Stomach (tissue), 9 donors: ENCODE measurements around the gene KCNQ4. TPM values are rescaled to one million over a fixed set of nuclear protein-coding genes. Genes with fewer than 3 reads are reported as not detected.
A peak's percentile ranks its signal among the peaks of the same experiment; 100 is the strongest.

Experiments used
- DNase-seq, 2 donors: peaks; one replicate each; pipeline versions ENCODE4 v3.0.0 to v3.0.0-alpha.2; 2013 to 2019
- H3K27ac ChIP-seq, 5 donors: fragments of 200-600 bp in 4 of 5; sonication (generic) in 4 of 5; one replicate each; pipeline ENCODE4 v1.5.1; 2013 to 2019; ENCODE audit warnings: mild to moderate bottlenecking in 1 of 5, moderate library complexity in 1 of 5
- H3K27me3 ChIP-seq, 3 donors: fragments of 200-600 bp; sonication (generic); one replicate each; pipeline ENCODE4 v1.5.1; 2017 to 2019; ENCODE audit warnings: mixed run types in 1 of 3
- H3K36me3 ChIP-seq, 4 donors: fragments of 200-600 bp; sonication (generic); 1 replicate in 3 of 4; 2 replicates in 1 of 4; pipeline ENCODE4 v1.5.1; 2016 to 2019
- H3K4me1 ChIP-seq, 4 donors: fragments of 200-600 bp; sonication (generic); one replicate each; pipeline ENCODE4 v1.5.1; 2016 to 2019
- H3K4me3 ChIP-seq, 4 donors: fragments of 200-600 bp; sonication (generic) in 3 of 4; one replicate each; pipeline ENCODE4 v1.5.1; 2016 to 2019; ENCODE audit warnings: mild to moderate bottlenecking in 1 of 4
- H3K9me3 ChIP-seq, 4 donors: fragments of 200-600 bp; sonication (generic); one replicate each; pipeline ENCODE4 v1.5.1; 2016 to 2019
- EP300 ChIP-seq: sonication (generic); formaldehyde crosslinking; IDR thresholded peaks from one replicate; pipeline ENCODE4 v1.6.1; 2017; ENCODE audit warnings: antibody characterized with exemption
- POLR2A ChIP-seq, 4 donors: fragments of 450-650 bp; IDR thresholded peaks; one replicate each; pipeline ENCODE4 v1.6.1; 2016; ENCODE audit warnings: antibody characterized with exemption in 4 of 4, control low read depth in 2 of 4, mild to moderate bottlenecking in 1 of 4, moderate library complexity in 1 of 4
- POLR2AphosphoS5 ChIP-seq, 3 donors: sonication (generic); formaldehyde crosslinking; IDR thresholded peaks; one replicate each; pipeline ENCODE4 v1.6.1; 2016; ENCODE audit warnings: antibody characterized with exemption in 3 of 3
- WGBS, 5 donors: extraction: QIAGEN DNeasy Blood & Tissue Kit in 3 of 5; methylation state at CpG; one replicate each; pipeline versions ENCODE4 v1.1.5 to v1.1.7; 2013 to 2018; 5-methylcytosine and 5-hydroxymethylcytosine counted together
- intact Hi-C: fragments of 100-400 bp; cut with DNase I; formaldehyde crosslinking; loops from one replicate; pipeline ENCODE4 v1.15.1; 2023; ENCODE audit warnings: low total_unique reads
- polyA plus RNA-seq, 3 donors: library from polyadenylated mRNA; stranded (reverse); fragments of 200-250 nt; gene quantifications; one replicate each; pipeline ENCODE4 v1.2.3, GENCODE V29; 2013
- total RNA-seq, 5 donors: library from RNA; depleted of rRNA; stranded (reverse); fragments of >200 nt; gene quantifications; one replicate each; pipeline versions ENCODE4 v1.1.0 to v1.2.3, GENCODE V29; 2014 to 2016
- TF ChIP-seq, protein P1 (sequence below), 7 experiments: fragments of 450-650 bp in 4 of 7; fragments of 200-600 bp in 3 of 7; sonication (generic) in 3 of 7; IDR thresholded peaks; one replicate each; pipeline ENCODE4 v1.5.1; 2016 to 2019; ENCODE audit warnings: antibody characterized with exemption in 7 of 7, control low read depth in 2 of 7, mild to moderate bottlenecking in 1 of 7
- donor health status: healthy with polysubstance abuse.
- donor health status: Bipolar disorder and iron deficiency.
- donor health status: healthy.

KCNQ4 gene
- total and polyA plus RNA-seq, 8 donors = 0.31 to 7.6 (median 0.58) TPM; not detected in 1

DNA sequence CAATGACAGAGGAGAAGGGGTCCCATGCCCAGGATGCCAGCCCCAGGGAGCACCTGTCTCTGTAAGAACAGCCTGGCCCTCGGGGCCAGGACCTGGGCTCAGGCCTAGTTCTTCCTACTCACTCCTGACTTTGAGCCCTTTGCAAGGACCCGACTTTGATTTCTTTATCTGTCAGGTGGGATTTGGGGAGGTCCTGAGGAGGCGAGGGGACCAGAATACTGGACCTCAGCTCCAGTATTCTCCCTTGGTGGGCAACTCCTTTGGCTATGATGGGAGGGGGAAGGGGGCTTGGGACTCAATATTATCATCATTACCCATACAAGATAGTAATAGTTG is 18.1 kb downstream of the KCNQ4 start:
- H3K4me3 ChIP-seq = peak overlapping the region; percentile 41 to 49 (median 42)
- TF ChIP-seq, protein P1, sequence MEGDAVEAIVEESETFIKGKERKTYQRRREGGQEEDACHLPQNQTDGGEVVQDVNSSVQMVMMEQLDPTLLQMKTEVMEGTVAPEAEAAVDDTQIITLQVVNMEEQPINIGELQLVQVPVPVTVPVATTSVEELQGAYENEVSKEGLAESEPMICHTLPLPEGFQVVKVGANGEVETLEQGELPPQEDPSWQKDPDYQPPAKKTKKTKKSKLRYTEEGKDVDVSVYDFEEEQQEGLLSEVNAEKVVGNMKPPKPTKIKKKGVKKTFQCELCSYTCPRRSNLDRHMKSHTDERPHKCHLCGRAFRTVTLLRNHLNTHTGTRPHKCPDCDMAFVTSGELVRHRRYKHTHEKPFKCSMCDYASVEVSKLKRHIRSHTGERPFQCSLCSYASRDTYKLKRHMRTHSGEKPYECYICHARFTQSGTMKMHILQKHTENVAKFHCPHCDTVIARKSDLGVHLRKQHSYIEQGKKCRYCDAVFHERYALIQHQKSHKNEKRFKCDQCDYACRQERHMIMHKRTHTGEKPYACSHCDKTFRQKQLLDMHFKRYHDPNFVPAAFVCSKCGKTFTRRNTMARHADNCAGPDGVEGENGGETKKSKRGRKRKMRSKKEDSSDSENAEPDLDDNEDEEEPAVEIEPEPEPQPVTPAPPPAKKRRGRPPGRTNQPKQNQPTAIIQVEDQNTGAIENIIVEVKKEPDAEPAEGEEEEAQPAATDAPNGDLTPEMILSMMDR (IDR thresholded peaks at IDR 0.05) = no peak
- TF ChIP-seq POLR2A (IDR thresholded peaks at IDR 0.05) (no peak), POLR2AphosphoS5 (IDR thresholded peaks at IDR 0.05) (no peak), EP300 (no peak)
- H3K4me1 ChIP-seq = peaks cover 30 to 87% (median 60%) of the 10 kb centered on the region in 4 donors
- no peaks in the 10 kb centered on the region for H3K27me3 ChIP-seq
- no peaks in the 10 kb centered on the region for H3K9me3 ChIP-seq
- intact Hi-C loops = no loop called here
- H3K36me3 ChIP-seq = no peaks in the 10 kb centered on the region
- peak overlapping the region in 4 of 5 donors; percentile 74 to 89 (median 82) for H3K27ac ChIP-seq
- WGBS, 5 donors = 51 to 63% (median 56%) methylated on average over 3 of the region's 3 CpGs
- no peak for DNase-seq

DNA sequence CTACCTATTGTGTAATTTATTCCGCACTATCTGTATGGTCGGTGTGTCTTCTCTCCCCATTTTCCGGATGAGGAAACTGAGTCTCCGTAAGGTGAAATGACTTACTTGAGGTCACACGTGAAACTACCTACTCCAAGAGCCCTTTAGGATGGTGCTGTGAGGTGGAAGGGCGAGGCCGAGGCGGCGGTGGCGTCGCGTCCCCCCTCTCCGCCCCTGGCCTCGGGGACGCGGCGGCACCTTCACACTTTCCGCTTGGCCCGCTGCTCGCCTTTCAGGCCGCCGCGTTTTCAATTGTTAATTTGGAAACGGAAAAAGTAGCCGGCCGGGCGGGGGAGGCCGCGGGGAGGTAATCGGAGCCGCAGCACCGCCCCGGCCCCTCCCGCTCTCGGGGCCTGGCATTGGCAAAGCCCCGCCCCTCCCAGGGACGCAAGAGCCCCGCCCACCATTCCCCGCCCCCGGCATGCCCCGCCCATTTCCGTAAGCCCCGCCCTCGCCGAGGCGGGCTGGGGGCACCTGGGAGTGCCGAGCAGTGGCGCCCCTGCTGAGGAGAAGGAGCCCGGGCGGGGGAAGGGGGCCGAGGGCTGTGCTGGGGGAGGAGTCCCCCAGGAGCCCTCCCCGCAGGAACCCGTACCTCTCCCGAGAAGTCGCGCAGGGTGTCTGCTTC is 18.6 kb downstream of the KCNQ4 start:
- H3K4me1 ChIP-seq = peaks cover 30 to 87% (median 61%) of the 10 kb centered on the region in 4 donors
- intact Hi-C loops = no loop called here
- TF ChIP-seq, protein P1 (IDR thresholded peaks at IDR 0.05) = no peak
- TF ChIP-seq POLR2AphosphoS5 (IDR thresholded peaks at IDR 0.05) = peak in 1 of 3 donors; percentile 28
- no peaks in the 10 kb centered on the region for H3K36me3 ChIP-seq
- peak overlapping the region; percentile 41 to 49 (median 42) for H3K4me3 ChIP-seq
- H3K9me3 ChIP-seq = no peaks in the 10 kb centered on the region
- peak overlapping the region; percentile 65 to 89 (median 78) for H3K27ac ChIP-seq
- DNase-seq = peak; percentile 91 to 94
- WGBS, 5 donors = 4 to 11% (median 7%) methylated on average over 17 to 56 of the region's 56 CpGs
- H3K27me3 ChIP-seq = no peaks in the 10 kb centered on the region

DNA sequence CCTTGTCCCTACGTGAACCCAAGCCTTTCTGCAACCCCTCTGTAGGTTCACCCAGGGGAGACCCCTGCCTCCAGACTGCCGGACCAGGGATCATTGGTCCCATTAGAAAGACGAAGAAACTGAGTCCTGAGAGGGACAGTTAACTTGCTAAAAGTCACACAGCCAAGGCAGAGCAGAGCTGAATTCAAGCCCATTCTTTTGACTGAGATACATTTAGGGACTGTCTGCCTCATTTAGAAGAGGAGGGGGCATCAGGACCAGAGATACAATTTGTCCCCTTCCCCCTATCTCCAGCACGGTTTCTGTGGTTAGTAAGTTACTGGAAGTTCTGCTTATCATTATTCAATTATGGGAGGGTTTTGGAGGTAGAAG is 19.1 kb downstream of the KCNQ4 start:
- no peaks in the 10 kb centered on the region for H3K27me3 ChIP-seq
- no peaks in the 10 kb centered on the region for H3K36me3 ChIP-seq
- no peak for DNase-seq
- peaks cover 30 to 87% (median 63%) of the 10 kb centered on the region in 4 donors for H3K4me1 ChIP-seq
- intact Hi-C loops = no loop called here
- TF ChIP-seq POLR2A (IDR thresholded peaks at IDR 0.05) (no peak), POLR2AphosphoS5 (IDR thresholded peaks at IDR 0.05) (no peak), EP300 (no peak)
- TF ChIP-seq, protein P1 (IDR thresholded peaks at IDR 0.05) = no peak
- WGBS, 5 donors = 32 to 44% (median 40%) methylated on average over 3 to 4 of the region's 4 CpGs
- no peaks in the 10 kb centered on the region for H3K9me3 ChIP-seq
- H3K4me3 ChIP-seq = peak overlapping the region; percentile 41 to 49 (median 42)
- peak overlapping the region; percentile 65 to 89 (median 78) for H3K27ac ChIP-seq

DNA sequence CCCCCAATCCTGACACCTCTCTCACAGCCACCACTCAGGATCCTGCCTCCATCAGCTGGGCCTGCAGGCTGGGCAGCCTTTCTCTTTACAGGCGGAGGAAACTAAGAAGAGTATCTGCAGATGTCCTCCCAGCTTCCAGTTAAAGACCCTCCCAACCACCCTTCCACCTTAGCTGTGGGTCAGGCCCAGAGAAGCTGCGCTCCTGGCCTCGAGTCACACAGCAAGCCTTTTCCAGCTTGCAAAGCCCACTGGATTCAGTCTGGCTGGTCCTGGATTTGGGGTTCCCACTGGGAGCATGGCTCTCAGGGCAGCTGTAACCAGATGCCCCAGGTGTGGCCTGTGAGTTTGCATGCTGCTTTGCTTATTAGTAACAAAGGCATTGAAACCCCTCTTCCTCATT is 19.9 kb downstream of the KCNQ4 start:
- no peaks in the 10 kb centered on the region for H3K9me3 ChIP-seq
- no peaks in the 10 kb centered on the region for H3K36me3 ChIP-seq
- no peak for DNase-seq
- H3K4me1 ChIP-seq = peaks cover 30 to 85% (median 63%) of the 10 kb centered on the region in 4 donors
- peak overlapping the region in 4 of 5 donors; percentile 74 to 89 (median 82) for H3K27ac ChIP-seq
- no peaks in the 10 kb centered on the region for H3K27me3 ChIP-seq
- intact Hi-C loops = no loop called here
- WGBS, 5 donors = 80 to 93% (median 90%) methylated on average over 3 of the region's 3 CpGs
- TF ChIP-seq, protein P1 (IDR thresholded peaks at IDR 0.05) = no peak
- no peak for TF ChIP-seq POLR2A (IDR thresholded peaks at IDR 0.05)
- TF ChIP-seq EP300 = no peak
- no peak for TF ChIP-seq POLR2AphosphoS5 (IDR thresholded peaks at IDR 0.05)
- H3K4me3 ChIP-seq = no peak overlapping the region
